Panc1 (cell line): Measurements from ENCODE around the gene CSTPP1.

ENCODE experiments used
- POLR2AphosphoS5 ChIP-seq: IDR thresholded peaks from 2 replicates; pipeline ENCODE4 v1.6.1; 2012; ENCODE audit warnings: mild to moderate bottlenecking, low read depth, low read length, moderate library complexity
- SIN3A ChIP-seq: IDR thresholded peaks from 2 replicates; pipeline ENCODE4 v1.6.1; 2012; ENCODE audit warnings: low read depth, mild to moderate bottlenecking, low read length, moderate library complexity, borderline replicate concordance; ENCODE audit not compliant: insufficient read depth
- TCF7L2 ChIP-seq: IDR thresholded peaks from 2 replicates; pipeline ENCODE4 v1.6.1; 2011; ENCODE audit warnings: mild to moderate bottlenecking, low read depth, low read length, inconsistent platforms
- TF ChIP-seq, protein P1 (sequence below): fragments of 450-650 bp; IDR thresholded peaks from 2 replicates; pipeline ENCODE4 v1.5.1; 2017; ENCODE audit warnings: mild to moderate bottlenecking
- TF ChIP-seq, protein P2 (sequence below), 2 experiments: IDR thresholded peaks; 2 replicates each; pipeline ENCODE4 v1.6.1; 2011 to 2012; ENCODE audit warnings: low read depth in 2 of 2, control low read depth in 1 of 2, low read length in 1 of 2, mild to moderate bottlenecking in 1 of 2, moderate library complexity in 1 of 2; ENCODE audit not compliant: insufficient read depth in 1 of 2

DNA sequence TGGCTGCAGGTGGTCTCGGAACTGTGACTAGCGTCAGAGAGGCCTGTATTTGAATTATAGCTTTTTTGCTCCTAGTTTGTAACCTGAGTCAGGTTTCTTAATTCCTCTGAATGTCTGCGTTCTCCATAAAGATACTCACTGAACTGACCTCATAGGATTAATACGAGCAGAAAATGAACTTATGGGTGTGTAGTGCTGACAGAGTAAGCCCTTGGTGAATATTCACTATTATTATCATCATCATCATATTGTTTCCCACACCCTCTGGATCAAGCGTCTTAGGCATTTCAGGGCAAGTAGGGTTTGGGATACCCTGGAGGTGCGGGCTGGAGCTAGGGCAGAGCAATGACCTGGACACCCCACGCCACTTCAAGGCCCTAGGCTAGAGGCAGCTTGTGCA, 211.1 kb downstream of the CSTPP1 start:
- TF ChIP-seq, protein P1, sequence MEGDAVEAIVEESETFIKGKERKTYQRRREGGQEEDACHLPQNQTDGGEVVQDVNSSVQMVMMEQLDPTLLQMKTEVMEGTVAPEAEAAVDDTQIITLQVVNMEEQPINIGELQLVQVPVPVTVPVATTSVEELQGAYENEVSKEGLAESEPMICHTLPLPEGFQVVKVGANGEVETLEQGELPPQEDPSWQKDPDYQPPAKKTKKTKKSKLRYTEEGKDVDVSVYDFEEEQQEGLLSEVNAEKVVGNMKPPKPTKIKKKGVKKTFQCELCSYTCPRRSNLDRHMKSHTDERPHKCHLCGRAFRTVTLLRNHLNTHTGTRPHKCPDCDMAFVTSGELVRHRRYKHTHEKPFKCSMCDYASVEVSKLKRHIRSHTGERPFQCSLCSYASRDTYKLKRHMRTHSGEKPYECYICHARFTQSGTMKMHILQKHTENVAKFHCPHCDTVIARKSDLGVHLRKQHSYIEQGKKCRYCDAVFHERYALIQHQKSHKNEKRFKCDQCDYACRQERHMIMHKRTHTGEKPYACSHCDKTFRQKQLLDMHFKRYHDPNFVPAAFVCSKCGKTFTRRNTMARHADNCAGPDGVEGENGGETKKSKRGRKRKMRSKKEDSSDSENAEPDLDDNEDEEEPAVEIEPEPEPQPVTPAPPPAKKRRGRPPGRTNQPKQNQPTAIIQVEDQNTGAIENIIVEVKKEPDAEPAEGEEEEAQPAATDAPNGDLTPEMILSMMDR = no peak
- no peak for TF ChIP-seq POLR2AphosphoS5
- TF ChIP-seq, protein P2, sequence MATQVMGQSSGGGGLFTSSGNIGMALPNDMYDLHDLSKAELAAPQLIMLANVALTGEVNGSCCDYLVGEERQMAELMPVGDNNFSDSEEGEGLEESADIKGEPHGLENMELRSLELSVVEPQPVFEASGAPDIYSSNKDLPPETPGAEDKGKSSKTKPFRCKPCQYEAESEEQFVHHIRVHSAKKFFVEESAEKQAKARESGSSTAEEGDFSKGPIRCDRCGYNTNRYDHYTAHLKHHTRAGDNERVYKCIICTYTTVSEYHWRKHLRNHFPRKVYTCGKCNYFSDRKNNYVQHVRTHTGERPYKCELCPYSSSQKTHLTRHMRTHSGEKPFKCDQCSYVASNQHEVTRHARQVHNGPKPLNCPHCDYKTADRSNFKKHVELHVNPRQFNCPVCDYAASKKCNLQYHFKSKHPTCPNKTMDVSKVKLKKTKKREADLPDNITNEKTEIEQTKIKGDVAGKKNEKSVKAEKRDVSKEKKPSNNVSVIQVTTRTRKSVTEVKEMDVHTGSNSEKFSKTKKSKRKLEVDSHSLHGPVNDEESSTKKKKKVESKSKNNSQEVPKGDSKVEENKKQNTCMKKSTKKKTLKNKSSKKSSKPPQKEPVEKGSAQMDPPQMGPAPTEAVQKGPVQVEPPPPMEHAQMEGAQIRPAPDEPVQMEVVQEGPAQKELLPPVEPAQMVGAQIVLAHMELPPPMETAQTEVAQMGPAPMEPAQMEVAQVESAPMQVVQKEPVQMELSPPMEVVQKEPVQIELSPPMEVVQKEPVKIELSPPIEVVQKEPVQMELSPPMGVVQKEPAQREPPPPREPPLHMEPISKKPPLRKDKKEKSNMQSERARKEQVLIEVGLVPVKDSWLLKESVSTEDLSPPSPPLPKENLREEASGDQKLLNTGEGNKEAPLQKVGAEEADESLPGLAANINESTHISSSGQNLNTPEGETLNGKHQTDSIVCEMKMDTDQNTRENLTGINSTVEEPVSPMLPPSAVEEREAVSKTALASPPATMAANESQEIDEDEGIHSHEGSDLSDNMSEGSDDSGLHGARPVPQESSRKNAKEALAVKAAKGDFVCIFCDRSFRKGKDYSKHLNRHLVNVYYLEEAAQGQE (IDR thresholded peaks at IDR 0.05; ENCODE audit: insufficient read depth in 1 of 2, low read depth in 2 of 2, low read length in 1 of 2) = no peak
- TF ChIP-seq TCF7L2 = no peak
- TF ChIP-seq SIN3A = no peak
